Endothelial cell (in vitro differentiated cells): ENCODE data around the gene SPINT1. TPM values are rescaled to one million over a fixed set of nuclear protein-coding genes. Genes with fewer than 3 reads are reported as not detected.

Experiments used
- DNase-seq: peaks from one replicate; pipeline ENCODE4 v3.0.0; 2021; ENCODE audit warnings: low spot score
- H3K27ac Mint-ChIP-seq: one replicate; pipeline ENCODE4 v1.8.0; 2021; ENCODE audit warnings: mixed read lengths, inconsistent platforms; ENCODE audit not compliant: unreplicated experiment
- H3K27me3 Mint-ChIP-seq: one replicate; pipeline ENCODE4 v1.8.0; 2021; ENCODE audit warnings: mild to moderate bottlenecking, moderate library complexity, mixed read lengths, inconsistent platforms; ENCODE audit not compliant: unreplicated experiment
- H3K36me3 Mint-ChIP-seq: one replicate; pipeline ENCODE4 v1.8.0; 2021; ENCODE audit warnings: mild to moderate bottlenecking, low read depth, mixed read lengths, inconsistent platforms; ENCODE audit not compliant: unreplicated experiment
- H3K4me1 Mint-ChIP-seq: one replicate; pipeline ENCODE4 v1.8.0; 2021; ENCODE audit warnings: mild to moderate bottlenecking, mixed read lengths, inconsistent platforms; ENCODE audit not compliant: unreplicated experiment
- H3K4me3 Mint-ChIP-seq: one replicate; pipeline ENCODE4 v1.8.0; 2021; ENCODE audit warnings: mild to moderate bottlenecking, mixed read lengths, inconsistent platforms; ENCODE audit not compliant: unreplicated experiment
- H3K9me3 Mint-ChIP-seq: one replicate; pipeline ENCODE4 v1.8.0; 2021; ENCODE audit warnings: mixed read lengths, inconsistent platforms; ENCODE audit not compliant: unreplicated experiment
- CTCF ChIP-seq: fragments of 200-600 bp; sonication (generic); IDR thresholded peaks from one replicate; pipeline ENCODE4 v1.5.0; 2021; ENCODE audit warnings: antibody characterized with exemption; ENCODE audit not compliant: unreplicated experiment
- total RNA-seq: library from RNA; stranded (reverse); fragmentation: NEBNext Ultra II Directional; extraction: Animal tissue kit (Norgen Biotek cat#: 25700); gene quantifications from one replicate; pipeline ENCODE4 v1.2.1, GENCODE V29; 2021; ENCODE audit not compliant: unreplicated experiment

SPINT1 gene
- total RNA-seq, 1 donor from 2014 or later: 28.6 TPM

DNA sequence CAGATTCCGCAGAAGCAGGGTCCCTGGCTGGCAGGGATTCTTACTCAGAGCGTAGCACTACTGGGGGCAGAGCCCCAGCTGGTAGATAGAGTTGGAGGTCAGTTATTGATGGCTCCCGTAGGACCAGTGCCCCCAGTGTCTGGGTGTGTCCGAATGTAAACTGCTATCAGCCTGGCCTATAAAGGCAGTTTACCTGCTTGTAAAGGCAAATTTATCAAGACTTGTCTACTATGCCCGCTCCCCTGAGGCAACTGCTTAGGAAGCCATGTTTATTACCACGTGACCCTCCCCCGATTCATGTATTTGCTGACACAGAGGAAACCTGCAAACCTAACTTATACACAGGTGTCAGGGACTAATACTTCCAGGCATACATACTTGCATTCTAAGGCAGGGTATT lies 14.7 kb upstream of the SPINT1 start:
- DNase-seq: no peak
- Mint-ChIP-seq H3K27ac (no peak overlapping the region), H3K4me3 (no peak overlapping the region), H3K36me3 (peaks cover 7% of the 10 kb centered on the region), H3K27me3 (peaks cover 3% of the 10 kb centered on the region), H3K4me1 (peaks cover 24% of the 10 kb centered on the region), H3K9me3 (no peaks in the 10 kb centered on the region)
- no peak for TF ChIP-seq CTCF

DNA sequence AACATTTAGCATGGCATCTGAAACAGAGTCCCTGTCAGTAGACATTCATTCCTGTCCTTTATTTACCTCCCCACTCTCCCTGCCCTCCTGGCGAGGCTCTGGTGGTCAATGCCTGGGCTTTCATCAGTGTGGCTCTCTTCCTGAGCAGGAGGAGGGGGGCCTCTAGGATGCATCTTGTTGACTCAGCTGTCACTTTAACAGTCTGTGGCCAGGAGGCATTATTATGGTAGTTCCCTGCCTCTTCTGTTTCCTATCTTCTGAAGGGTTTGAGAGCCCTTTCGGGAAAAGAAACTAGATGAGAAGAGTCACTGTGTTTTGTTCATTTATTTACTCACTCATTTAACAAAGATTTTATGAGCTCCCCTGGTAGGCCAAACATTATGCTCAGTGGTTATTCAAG lies 13.0 kb upstream of the SPINT1 start:
- Mint-ChIP-seq H3K27me3 (peaks cover 3% of the 10 kb centered on the region), H3K4me1 (peaks cover 22% of the 10 kb centered on the region), H3K36me3 (peaks cover 7% of the 10 kb centered on the region), H3K4me3 (no peak overlapping the region), H3K27ac (peak overlapping the region; percentile 97), H3K9me3 (no peaks in the 10 kb centered on the region)
- no peak for TF ChIP-seq CTCF
- peak; percentile 26 for DNase-seq

DNA sequence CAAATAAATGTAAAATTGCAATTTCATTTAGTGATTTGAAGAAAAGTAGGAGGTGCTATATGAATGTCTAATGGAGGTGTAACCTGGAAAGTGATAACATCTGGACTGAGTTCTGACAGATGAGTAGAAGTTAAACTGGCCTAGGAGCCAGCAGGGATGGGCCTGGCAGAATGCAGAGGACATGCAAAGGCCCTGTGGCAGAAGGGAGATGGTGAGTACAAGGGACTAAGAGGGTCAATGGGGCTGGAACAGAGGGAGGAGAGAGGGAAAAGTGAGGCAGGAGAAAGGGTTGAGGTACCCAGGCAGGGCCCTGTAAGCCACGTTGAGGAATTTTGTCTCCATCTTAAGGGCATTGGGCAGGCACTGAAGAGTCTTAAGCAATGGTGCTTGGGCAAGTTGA lies 12.0 kb upstream of the SPINT1 start:
- H3K4me1 Mint-ChIP-seq: peaks cover 15% of the 10 kb centered on the region
- no peak for DNase-seq
- peak overlapping the region; percentile 31 for H3K4me3 Mint-ChIP-seq
- no peak for TF ChIP-seq CTCF
- H3K27me3 Mint-ChIP-seq: peaks cover 3% of the 10 kb centered on the region
- H3K36me3 Mint-ChIP-seq: peaks cover 7% of the 10 kb centered on the region
- H3K9me3 Mint-ChIP-seq: no peaks in the 10 kb centered on the region
- H3K27ac Mint-ChIP-seq: no peak overlapping the region

GRCh38 chr15:40832903-40833302 lies 10.9 kb upstream of the SPINT1 start:
- peaks cover 7% of the 10 kb centered on the region for H3K36me3 Mint-ChIP-seq
- TF ChIP-seq CTCF: no peak
- H3K4me3 Mint-ChIP-seq: no peak overlapping the region
- peaks cover 3% of the 10 kb centered on the region for H3K27me3 Mint-ChIP-seq
- H3K27ac Mint-ChIP-seq: no peak overlapping the region
- no peak for DNase-seq
- no peaks in the 10 kb centered on the region for H3K9me3 Mint-ChIP-seq
- H3K4me1 Mint-ChIP-seq: peaks cover 15% of the 10 kb centered on the region

DNA sequence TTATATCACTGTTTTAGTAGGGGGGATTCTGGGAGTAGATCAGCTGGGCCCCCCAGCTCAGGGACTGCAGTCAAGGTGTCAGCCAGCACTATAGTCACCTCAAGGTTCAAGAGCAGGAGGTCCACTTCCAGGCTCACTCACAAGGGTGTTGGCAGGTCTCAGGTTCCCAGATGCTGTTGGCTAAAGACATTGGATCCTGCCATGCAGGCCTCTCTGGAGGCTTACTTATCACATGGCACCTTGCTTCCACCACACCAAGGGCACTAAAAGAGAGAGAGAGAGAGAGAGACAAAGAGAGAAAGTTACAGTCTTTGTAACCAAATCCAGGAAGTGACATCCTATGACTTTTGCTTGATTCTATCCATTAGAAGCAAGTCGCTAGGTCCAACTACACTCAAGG lies 7.8 kb upstream of the SPINT1 start:
- DNase-seq: no peak
- H3K36me3 Mint-ChIP-seq: peaks cover 7% of the 10 kb centered on the region
- H3K27ac Mint-ChIP-seq: no peak overlapping the region
- no peaks in the 10 kb centered on the region for H3K9me3 Mint-ChIP-seq
- peaks cover 8% of the 10 kb centered on the region for H3K4me1 Mint-ChIP-seq
- peaks cover 2% of the 10 kb centered on the region for H3K27me3 Mint-ChIP-seq
- no peak overlapping the region for H3K4me3 Mint-ChIP-seq
- no peak for TF ChIP-seq CTCF
